ENCODE data around the gene GAB1.

The GAB1 gene

DNA sequence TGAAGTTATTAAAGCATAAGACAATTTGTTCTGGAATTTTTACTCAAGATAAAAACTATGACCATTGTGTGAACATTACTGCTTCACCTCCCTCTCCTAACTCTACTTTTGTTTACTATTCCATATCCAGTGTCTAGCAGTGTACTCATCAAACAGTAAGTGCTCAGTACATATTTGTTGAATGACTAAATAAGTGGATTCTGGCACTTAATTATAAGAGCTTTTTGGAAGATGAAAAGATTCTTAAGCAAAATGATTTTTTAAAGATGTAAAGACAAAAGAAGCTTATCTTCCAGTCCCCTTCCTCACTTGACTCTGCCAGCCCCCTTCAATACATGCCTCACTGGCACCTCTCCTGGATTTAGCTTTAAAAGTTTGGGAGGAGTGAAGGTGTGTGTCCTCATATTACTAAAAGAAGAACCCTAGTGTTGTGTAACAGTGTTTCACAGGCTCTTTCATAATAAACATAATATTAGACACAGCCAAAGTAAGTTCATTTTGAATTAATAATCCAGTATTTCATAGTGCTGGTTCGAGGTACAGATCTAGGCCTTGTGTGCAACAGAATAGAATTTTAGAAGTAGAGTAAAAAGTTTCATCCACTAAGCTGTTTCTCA is 53.0 kb downstream of the GAB1 start:
- no peak for DNase-seq (ENCODE audit: low read depth)

DNA sequence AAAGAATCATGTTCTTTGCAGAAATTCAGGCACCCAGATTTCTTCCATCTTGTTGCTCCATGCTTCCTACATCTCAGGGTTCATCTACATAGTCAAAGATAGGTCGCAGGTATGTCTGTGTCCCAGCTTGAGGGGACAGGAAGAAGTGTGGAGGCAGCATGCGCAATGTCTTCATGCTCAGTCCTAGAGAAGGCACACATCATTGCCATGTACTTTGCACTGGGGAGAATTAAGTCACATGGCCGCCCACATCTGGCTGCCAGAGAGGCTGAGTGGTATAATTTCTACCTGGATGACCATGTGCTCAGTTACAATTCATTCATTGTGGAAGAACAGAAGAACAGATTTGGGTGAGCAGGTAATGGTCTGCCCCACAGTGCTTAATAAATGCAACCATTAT is 54.1 kb downstream of the GAB1 start:
- DNase-seq (ENCODE audit: low read depth), result no peak

DNA sequence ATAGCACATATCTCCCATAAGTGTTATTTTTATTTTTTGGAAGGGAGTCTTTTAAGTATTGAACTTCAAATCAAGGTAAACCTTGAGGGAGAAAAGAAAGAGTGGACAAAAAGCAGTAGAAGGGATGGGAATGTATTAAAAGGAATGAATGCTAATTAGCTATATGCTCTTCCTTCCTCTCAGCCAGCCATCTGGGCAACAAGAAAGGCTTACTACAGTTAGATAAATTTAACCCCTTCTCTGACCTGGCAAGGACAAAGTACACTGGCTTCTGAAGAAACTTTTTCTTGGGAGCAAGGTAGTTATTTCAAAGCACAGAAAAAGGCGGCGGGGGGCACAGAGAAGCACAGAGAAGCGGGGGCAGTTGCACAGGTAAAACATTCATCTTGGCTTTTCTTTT is 54.6 kb downstream of the GAB1 start:
- DNase-seq (ENCODE audit: low read depth), result no peak

DNA sequence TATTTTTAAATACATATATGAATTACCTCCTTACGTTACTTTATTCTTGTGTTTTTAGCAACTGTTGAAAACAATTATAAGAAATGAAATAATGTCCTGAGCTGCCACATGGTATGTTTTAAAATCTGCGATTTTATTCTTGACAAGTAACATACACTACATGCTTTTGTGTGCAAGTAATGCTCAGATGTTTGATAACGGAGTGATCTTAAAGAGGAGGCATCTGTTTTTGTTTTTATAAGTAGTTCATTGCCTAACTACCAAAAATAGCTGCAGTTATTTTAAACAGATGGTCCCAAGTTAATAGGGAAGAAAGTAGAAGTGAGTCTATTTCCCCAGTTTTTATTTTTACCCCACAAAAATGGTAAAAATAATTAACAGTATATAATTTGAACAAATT is 55.2 kb downstream of the GAB1 start:
- DNase-seq (ENCODE audit: low read depth), result no peak

DNA sequence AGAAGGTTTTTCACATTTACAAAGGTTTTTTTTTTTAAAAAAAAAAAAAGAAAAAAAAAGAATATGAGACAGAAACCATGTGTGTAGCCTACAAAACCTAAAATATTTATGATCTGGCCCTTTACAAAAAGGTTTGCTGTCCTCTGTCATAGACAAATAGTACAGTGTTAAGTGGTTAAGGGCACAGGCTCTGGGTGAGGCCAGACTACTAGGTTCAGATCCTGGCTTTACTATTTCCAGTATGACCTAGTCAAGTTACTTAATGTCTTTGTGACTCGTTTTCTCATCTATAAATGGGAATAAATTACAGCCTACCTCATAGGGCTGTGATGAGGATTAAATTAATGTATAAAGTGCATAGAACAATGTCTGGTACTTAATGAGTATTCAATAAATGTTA is 56.5 kb downstream of the GAB1 start:
- DNase-seq (ENCODE audit: low read depth), result no peak

DNA sequence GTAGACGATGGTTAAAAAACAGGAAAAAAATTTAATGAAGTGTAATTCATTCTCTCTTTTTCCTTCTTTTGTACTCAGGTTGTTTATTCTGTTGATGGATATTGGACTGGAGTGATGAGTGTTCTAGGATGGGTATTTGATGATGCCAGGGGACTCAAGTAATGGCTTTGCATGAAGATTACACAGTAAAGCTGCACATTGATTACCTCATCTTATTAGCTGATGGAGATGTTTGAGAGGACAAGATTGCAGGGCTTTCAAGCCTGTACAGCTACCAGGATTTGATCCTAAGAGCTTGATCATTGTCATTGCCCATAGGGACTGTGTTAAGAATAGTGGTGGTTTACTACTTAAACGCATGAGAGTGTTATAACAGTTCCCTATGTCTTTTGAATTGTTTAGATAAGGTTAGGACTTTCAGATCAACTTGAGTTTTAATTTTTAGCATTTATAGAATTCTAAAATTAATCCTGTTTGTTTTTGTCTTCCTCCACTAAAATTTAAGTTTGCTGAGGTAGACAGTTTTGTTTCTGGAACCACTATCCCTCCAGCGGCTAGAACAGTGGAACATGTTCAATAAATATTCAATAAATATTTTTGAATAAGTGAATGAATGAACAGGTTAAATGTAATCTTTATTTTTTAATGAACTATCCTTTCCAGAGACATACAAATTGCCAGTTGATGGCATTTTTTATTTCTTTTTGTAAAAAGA is 58.2 kb downstream of the GAB1 start:
- DNase-seq (ENCODE audit: low read depth), result no peak

DNA sequence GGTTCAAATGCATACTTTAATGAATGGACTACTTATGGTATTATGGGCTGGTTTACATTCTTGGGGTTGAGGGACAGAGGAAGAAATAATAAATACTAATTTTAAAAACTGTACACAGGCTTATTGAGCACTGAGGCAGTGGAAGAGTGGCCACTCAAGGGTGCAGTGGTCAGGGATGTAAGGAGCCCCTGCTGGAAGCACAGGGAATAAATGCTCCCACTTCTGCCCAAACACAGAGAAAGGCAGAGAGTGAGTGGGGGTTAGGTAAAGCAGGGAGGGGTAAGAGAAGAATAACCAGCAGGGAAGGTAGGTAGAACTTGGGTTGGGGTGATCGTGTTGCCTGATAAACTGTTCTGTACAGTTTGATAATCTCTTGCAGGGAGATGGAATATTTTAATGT is 60.0 kb downstream of the GAB1 start:
- DNase-seq (ENCODE audit: low read depth), result no peak

DNA sequence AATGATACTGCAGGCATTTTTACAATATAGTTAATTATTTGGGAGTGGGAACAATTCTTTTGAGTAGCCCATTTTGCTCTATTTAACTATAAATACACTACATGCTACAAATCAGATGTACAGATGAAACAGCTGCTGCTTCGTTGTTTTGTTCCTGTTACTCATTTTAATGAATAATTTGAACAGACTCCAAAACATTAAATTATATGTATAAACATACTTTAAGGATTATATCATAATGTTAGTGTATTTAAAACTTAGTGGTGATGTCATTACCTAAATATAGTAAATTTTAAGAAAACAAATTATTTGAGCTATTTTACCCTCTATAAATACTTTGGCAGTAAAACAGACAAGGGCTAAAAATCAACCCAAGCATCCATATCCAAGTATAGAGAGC is 60.7 kb downstream of the GAB1 start:
- no peak for DNase-seq (ENCODE audit: low read depth)

DNA sequence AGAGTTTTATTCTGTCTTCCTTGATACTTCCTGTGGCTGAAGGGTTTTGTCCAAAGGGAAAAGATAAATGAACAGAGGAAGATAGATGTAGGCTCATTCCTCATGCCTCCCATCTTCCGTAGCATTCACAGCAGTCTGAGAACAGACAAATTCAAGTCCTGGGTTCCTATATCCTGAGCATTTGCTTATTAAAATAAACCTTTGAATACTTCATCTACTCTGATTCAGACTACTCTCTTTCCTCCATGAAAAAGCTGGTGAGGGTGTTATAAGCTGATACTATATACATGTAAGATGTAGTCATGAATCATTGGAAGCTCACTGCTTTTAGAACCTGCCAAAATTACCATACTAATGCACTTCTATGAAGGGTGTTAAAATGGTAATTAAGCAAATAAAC is 61.2 kb downstream of the GAB1 start:
- DNase-seq (ENCODE audit: low read depth), result no peak

DNA sequence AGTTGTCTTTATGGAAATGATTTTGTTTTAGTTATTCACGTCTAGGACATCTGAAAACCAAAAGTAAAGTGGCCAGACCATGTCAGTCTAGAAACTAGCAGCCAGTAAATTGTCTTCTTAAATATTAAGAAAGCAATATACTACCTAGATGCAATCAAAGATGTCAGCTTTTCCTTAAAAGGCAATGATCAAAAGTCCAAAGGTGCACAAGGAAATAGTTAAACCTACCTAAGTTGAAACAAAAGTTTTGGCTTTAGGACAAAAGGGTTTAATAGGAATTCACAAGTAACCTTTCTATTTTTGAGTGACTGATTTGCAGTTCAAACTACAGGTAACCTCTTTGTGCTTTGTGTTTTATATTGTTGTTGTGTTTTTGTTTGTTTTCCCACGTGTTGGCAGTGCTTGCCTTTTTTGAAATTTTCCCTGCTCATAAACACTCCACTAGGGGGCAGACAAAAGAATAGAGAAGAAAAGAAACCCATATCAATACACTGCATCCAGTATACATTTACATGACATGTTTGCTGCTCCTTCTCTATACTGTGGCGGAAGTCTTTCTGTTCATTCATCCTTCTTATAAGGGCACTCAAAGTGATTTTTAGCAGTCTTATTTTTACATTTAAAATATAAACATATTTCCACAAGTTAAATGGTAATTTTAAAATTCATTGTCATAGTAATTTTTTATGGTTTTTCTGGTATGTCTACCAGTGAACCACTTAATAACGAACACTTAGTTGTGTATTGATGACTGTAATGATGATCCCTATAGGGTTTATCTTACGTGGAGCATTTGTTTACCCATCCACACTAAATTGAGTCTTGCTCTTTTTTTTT is 62.7 kb downstream of the GAB1 start:
- no peak for DNase-seq (ENCODE audit: low read depth)

DNA sequence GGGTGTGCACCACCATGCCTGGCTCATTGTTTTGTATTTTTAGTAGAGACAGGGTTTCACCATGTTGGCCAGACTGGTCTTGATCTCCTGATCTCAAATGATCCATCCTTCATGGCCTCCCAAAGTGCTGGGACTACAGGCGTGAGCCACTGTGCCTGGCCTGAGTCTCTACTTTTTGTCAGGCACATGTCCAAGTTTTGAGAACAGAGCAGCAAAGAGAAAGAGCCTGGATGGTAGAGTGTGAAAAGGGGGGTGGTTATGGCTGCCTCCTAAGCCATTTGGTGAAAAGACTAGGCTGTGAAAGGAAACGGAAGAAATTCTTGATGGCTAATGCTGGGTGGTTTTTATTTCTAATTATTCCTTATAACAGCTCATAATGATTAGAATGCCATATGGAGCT is 63.4 kb downstream of the GAB1 start:
- DNase-seq (ENCODE audit: low read depth), result no peak

DNA sequence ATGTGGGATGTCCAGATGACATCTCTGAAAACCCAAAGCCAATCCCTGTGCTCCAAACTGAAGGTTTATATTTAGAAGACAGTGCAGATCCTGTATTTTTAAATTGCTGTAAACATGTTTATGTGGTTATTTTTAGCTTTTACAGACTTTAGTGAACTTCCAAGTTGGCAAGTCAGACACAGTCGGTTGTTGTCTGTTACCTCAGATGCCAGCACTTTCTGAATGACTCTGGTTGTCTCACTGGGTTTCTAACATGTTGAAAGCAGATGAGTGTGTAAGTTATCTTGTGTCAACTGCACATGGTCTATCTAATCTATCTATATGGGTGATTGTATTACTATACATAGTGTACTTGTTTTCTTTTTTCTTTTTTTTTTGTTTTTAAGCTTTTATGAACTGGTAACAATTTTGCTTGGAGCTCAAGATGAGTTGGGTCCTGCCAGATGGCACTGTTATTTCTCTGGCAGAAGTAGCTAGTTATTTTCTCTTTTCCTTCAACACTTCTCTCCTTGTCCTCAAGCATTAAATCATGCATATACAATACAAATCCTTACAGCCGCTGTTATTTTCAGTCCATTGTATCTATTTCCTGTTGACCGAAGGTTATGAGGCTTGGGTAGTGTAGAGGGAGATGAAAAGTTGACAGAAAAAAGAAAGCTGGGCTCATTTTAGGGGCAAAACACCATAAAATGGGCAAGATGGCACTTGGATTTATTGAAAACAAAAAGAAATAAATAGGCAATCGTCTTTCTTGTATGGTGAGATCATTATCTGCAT is 66.3 kb downstream of the GAB1 start:
- DNase-seq (ENCODE audit: low read depth), result no peak

DNA sequence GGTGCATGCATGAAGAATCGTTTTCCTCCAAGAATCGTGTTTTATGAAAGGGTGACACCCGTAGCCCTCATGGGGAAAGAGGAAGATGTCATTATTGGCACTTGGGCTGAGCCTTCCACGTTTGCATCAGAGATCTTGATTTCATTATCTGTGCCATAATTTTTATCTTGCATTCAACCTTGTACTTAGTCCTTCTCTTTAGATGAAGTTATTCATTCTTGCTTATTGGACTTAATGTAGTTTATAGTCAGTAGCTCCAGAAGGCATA is 66.8 kb downstream of the GAB1 start:
- DNase-seq (ENCODE audit: low read depth), result no peak

DNA sequence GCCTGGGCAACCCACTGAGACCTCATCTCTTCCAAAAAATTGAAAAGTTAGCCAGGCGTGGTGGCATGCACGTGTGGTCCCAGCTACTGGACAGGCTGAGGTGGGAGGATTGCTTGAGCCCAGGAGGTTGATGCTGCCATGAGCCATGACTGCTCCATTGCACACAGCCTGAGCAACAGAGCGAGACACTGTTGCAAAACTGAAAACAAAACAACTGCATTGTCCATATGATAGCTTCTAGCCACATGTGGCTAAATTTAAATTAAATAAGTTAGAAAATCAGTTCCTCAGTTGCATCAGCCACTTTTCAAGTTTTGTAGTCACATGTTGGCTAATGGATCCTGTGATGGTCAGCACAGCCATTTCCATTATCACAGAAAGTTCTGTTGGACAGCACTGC is 67.9 kb downstream of the GAB1 start:
- DNase-seq (ENCODE audit: low read depth), result no peak

DNA sequence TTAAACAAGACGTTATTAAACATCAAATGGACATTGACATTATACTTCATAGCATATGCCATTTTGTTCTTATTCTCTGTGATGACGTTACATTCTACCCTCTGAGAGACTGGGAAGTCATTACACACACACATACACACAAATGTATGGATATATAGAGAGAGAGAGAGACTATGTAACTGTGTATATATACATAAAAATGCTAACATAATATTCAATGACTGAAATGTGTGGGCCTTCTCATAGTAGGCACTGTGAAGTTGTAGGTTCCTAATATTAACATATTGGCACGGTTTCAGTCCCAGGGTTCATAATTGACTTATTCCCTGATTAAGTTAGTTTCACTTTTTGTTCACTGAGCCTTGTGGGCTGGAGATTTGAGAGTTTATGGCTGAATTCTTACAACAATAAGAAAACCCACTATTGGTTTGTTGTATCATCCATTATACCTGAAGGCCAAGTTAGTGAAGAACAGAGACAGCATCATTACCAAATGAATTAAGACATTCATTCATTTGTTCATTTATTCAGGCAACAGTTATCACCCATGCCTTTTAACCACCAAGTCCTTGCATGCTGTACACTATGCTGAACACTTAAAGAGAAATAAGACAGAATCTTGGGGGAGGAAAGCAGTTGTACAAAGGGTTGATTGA is 68.5 kb downstream of the GAB1 start:
- no peak for DNase-seq (ENCODE audit: low read depth)

DNA sequence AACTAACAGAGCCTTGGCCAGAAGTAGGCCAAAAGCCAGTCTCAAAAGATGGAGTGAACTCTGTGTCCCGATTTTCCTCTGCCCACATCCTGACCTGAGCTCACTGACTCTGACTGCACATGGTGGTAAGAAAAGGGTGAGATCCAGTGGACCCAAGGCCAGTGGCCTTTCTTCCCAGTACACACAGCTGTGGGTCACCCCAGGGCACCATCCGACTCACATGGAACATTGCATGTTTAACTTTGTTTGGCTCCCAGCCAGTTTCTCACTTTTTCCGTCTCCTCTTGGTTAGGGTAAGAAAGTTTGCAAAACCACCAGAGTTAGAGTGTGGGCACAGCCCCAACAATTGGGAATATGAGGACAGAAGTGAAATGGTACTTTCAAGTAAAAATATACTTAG is 69.8 kb downstream of the GAB1 start:
- DNase-seq (ENCODE audit: low read depth), result no peak

DNA sequence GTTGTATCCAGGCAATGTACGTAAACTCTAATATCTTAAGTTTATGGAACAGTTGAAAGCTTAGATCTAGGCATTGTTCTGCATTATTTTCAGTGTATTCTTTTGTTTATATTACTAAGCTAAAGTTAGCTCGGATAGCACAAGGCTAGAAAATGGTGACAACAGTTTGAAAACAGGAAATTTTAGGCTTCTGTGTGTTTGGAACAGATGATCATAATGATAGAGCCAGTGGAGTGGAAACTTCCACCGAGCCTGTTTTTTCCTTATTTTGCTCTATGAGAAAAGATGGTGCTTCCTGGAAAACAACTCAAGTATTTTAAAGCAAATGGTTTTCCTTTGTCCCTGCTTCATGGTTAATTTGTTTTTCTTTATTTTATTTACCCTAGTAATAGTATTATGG is 70.8 kb downstream of the GAB1 start:
- DNase-seq (ENCODE audit: low read depth), result no peak

DNA sequence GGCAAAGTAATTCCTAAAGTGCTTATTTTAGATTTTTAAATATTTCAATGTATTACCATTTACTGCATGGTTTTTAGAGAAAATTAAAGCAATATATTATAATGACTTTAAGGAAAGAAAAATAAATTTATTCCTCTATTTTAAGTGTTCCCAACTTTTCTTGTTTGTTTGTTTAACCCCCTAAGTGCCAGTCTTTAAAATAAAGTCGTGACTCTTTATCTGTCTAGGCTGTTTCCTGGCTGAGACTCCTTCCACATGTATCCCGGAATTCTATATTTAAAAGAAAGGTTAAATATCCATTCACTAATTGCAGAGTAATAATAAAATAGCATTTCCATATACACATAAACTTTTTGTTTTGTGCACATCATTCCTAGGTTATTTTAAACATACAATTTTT is 71.2 kb downstream of the GAB1 start:
- no peak for DNase-seq (ENCODE audit: low read depth)

DNA sequence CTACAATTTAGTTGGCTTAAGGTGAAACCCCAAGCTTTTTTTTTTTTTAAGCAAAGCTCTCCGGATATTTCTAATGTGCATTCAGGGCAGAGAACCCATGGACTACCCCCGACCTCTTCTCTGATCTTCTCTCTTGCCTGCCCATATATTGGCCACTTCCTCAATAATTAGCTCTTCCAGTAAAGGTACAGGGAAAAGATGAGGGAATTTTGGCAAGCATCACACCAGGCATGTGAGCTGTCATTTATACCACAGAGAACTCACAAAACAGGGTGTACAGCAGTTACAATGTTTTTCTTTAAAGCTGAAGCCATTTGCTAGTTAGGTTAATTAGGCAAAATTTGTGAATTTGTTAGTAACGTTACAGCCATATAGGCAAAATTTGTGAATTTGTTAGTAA is 73.3 kb downstream of the GAB1 start:
- no peak for DNase-seq (ENCODE audit: low read depth)

DNA sequence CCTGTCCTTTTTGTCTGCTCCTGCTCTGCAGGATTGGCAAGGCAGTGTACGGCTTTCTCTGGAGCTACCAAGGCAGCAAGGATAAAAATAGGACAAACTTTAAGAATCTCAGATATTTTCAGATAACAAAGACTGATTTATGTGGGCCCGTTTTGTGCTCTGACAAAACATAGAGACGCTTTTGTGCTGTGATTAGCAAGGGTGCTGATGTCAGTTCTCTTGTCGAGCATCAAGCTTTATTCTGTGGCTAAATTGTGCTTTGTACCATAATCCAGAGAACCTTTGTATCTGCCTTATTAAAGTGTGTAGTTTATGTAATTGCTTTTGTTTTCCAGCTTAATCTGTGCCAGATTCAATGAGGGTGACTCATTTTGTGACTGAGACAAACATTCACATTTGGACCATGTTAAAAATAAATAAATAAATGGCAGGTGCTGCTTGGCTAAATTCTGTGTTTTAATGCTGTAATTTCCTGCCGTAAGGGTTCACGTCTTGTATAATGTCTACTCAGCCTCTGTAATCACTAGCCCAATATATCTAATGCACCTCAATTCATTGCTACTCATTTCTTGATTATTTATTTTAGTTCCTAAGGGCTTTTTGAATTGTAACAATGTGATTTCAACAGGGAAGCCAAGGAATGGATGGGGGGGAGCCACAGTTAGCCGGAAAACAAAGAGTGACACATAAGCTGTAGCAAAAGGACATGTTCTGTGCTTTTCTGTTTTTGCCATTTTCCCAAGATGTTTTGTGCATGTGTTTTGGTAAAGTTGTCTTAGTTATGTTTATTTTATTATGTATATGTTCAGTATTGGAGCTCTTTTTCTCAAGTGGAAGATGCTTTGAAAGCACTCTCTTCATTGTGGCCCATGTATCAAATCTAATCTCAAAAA is 75.1 kb downstream of the GAB1 start:
- no peak for DNase-seq (ENCODE audit: low read depth)

DNA sequence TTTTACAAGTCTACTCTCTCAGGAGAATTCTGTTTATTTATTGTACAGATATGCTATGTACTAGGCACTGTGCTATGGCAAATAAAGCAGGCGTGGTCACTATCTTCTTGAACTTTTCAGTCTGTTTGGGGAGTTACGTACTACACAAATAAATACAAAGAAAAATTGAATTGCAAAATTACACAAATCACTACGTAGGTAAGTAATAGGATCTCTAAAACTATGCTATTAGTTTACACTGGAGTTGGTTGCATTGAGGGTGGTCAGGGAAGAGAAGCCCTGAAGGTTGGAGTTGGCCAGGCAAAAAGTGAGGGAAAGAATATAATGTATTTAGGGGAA is 75.7 kb downstream of the GAB1 start:
- no peak for DNase-seq (ENCODE audit: low read depth)
